PC-9 (cell line): ENCODE data around the gene ZNF222.

Experiments
- CTCF ChIP-seq: fragments of 200-600 bp; sonication (generic); conservative IDR thresholded peaks from 2 replicates; pipeline ENCODE4 v1.6.1; 2017; ENCODE audit warnings: mixed run types, antibody characterized with exemption, mild to moderate bottlenecking, moderate library complexity
- EZH2 ChIP-seq: fragments of 200-600 bp; sonication (generic); IDR thresholded peaks from 2 replicates; pipeline ENCODE4 v1.8.0; 2017; ENCODE audit warnings: antibody characterized with exemption, low read depth

- TF ChIP-seq CTCF = no peak
- TF ChIP-seq EZH2 = no peak
These were observed 17.0 kb downstream of the ZNF222 start for GRCh38 chr19:44042147-44042546.
